Measurements from ENCODE around the gene B4GALT1.

DNA sequence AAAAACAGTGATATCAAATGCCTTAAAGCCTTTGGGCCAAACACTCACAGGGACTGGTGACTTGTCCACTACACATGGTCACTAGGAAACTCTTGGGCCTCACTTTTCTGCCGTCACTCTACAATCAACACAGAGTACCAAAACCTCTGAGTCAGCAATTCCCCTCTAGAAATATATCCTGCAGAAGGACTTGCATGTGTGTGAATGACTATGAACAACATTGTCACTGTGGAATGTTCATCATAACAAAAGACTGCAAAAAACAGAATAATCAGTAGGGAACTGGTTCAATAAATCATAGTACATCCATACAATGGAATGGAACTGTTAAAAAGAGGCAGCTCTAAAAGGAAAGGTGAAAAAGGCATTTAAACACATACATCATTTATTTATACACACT lies 46.5 kb downstream of the B4GALT1 start:
- TF ChIP-seq, protein P1, sequence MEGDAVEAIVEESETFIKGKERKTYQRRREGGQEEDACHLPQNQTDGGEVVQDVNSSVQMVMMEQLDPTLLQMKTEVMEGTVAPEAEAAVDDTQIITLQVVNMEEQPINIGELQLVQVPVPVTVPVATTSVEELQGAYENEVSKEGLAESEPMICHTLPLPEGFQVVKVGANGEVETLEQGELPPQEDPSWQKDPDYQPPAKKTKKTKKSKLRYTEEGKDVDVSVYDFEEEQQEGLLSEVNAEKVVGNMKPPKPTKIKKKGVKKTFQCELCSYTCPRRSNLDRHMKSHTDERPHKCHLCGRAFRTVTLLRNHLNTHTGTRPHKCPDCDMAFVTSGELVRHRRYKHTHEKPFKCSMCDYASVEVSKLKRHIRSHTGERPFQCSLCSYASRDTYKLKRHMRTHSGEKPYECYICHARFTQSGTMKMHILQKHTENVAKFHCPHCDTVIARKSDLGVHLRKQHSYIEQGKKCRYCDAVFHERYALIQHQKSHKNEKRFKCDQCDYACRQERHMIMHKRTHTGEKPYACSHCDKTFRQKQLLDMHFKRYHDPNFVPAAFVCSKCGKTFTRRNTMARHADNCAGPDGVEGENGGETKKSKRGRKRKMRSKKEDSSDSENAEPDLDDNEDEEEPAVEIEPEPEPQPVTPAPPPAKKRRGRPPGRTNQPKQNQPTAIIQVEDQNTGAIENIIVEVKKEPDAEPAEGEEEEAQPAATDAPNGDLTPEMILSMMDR (IDR thresholded peaks at IDR 0.05; ENCODE audit: poor library complexity): no peak
- no peak for TF ChIP-seq EZH2 (IDR thresholded peaks at IDR 0.05; ENCODE audit: borderline replicate concordance)
- TF ChIP-seq EZH2phosphoT487 (IDR thresholded peaks at IDR 0.05; ENCODE audit: low read depth, severe bottlenecking, unreplicated experiment): no peak

All from hepatocyte (in vitro differentiated cells).